ENCODE data around the gene ZC3H12C. TPM values are rescaled to one million over a fixed set of nuclear protein-coding genes. Genes with fewer than 3 reads are reported as not detected.

Gene ZC3H12C
- total and polyA plus RNA-seq, 9 donors = 2.5 to 21.0 (median 16.2) TPM

GRCh38 chr11:110049501-110050200 lies 43.5 kb upstream of the ZC3H12C start:
- intact Hi-C loops (cut with DNase I) = no loop called here
- DNase-seq = no peak
- 95 to 97% (median 96%) methylated on average over 33 of the region's 33 CpGs for WGBS, 3 donors
- no peaks in the 10 kb centered on the region for H3K27me3 ChIP-seq
- no peak overlapping the region for H3K27ac ChIP-seq
- no peaks in the 10 kb centered on the region for H3K36me3 ChIP-seq
- no peak overlapping the region for H3K4me3 ChIP-seq
- no peaks in the 10 kb centered on the region for H3K4me1 ChIP-seq (ENCODE audit: insufficient read depth)
- no peak for TF ChIP-seq EP300 (IDR thresholded peaks at IDR 0.05)
- no peak for TF ChIP-seq CTCF (IDR thresholded peaks at IDR 0.05)
- no peak for TF ChIP-seq POLR2A (IDR thresholded peaks at IDR 0.05)
- no peaks in the 10 kb centered on the region for H3K9me3 ChIP-seq

- no peak overlapping the region for H3K4me3 ChIP-seq
- TF ChIP-seq POLR2A (IDR thresholded peaks at IDR 0.05) (no peak), CTCF (IDR thresholded peaks at IDR 0.05) (no peak), EP300 (IDR thresholded peaks at IDR 0.05) (no peak)
- H3K4me1 ChIP-seq (ENCODE audit: insufficient read depth) = no peaks in the 10 kb centered on the region
- intact Hi-C loops (cut with DNase I) = no loop called here
- no peak for DNase-seq
- H3K27ac ChIP-seq = no peak overlapping the region
- H3K9me3 ChIP-seq = no peaks in the 10 kb centered on the region
- WGBS, 3 donors = 92 to 96% (median 95%) methylated on average over 8 of the region's 8 CpGs
- H3K36me3 ChIP-seq = no peaks in the 10 kb centered on the region
- H3K27me3 ChIP-seq = no peaks in the 10 kb centered on the region
These were observed 43.0 kb upstream of the ZC3H12C start for GRCh38 chr11:110050201-110050506.

GRCh38 chr11:110053848-110054414 lies 39.3 kb upstream of the ZC3H12C start:
- H3K4me3 ChIP-seq = no peak overlapping the region
- no peaks in the 10 kb centered on the region for H3K9me3 ChIP-seq
- no peak overlapping the region for H3K27ac ChIP-seq
- no peaks in the 10 kb centered on the region for H3K27me3 ChIP-seq
- intact Hi-C loops (cut with DNase I) = no loop called here
- no peaks in the 10 kb centered on the region for H3K36me3 ChIP-seq
- TF ChIP-seq POLR2A (IDR thresholded peaks at IDR 0.05) (no peak), CTCF (IDR thresholded peaks at IDR 0.05) (no peak), EP300 (IDR thresholded peaks at IDR 0.05) (no peak)
- no peaks in the 10 kb centered on the region for H3K4me1 ChIP-seq (ENCODE audit: insufficient read depth)
- WGBS, 3 donors = 93 to 94% (median 93%) methylated on average over 11 of the region's 11 CpGs
- DNase-seq = no peak

GRCh38 chr11:110056956-110057355 lies 36.2 kb upstream of the ZC3H12C start:
- Histone ChIP-seq H3K36me3 (no peaks in the 10 kb centered on the region), H3K27ac (no peak overlapping the region), H3K4me1 (ENCODE audit: insufficient read depth) (no peaks in the 10 kb centered on the region), H3K4me3 (no peak overlapping the region), H3K27me3 (no peaks in the 10 kb centered on the region), H3K9me3 (no peaks in the 10 kb centered on the region)
- TF ChIP-seq CTCF (IDR thresholded peaks at IDR 0.05) (no peak), POLR2A (IDR thresholded peaks at IDR 0.05) (no peak), EP300 (IDR thresholded peaks at IDR 0.05) (no peak)
- intact Hi-C loops (cut with DNase I) = no loop called here
- WGBS, 3 donors = 60 to 79% (median 74%) methylated on average over 2 of the region's 2 CpGs
- DNase-seq = no peak

All from ovary (tissue), 9 donors.